Keratinocyte (primary cell): ENCODE results near the gene MAEL.

Experiments
- EZH2 ChIP-seq: IDR thresholded peaks from one replicate; pipeline ENCODE4 v1.6.1; 2012; ENCODE audit warnings: inconsistent platforms, mild to moderate bottlenecking, low read length, moderate library complexity
- TF ChIP-seq, protein P1 (sequence below), 3 experiments: IDR thresholded peaks in 1 of 3; conservative IDR thresholded peaks in 1 of 3; optimal IDR thresholded peaks in 1 of 3; 2 replicates in 2 of 3; 3 replicates in 1 of 3; pipeline versions ENCODE3 to v1.5.1; 2011; ENCODE audit warnings: low read length in 3 of 3, mild to moderate bottlenecking in 3 of 3, moderate library complexity in 2 of 3, control low read depth in 1 of 3, inconsistent platforms in 1 of 3; ENCODE audit not compliant: insufficient read depth in 2 of 3; ENCODE audit errors: extremely low read depth in 1 of 3

DNA sequence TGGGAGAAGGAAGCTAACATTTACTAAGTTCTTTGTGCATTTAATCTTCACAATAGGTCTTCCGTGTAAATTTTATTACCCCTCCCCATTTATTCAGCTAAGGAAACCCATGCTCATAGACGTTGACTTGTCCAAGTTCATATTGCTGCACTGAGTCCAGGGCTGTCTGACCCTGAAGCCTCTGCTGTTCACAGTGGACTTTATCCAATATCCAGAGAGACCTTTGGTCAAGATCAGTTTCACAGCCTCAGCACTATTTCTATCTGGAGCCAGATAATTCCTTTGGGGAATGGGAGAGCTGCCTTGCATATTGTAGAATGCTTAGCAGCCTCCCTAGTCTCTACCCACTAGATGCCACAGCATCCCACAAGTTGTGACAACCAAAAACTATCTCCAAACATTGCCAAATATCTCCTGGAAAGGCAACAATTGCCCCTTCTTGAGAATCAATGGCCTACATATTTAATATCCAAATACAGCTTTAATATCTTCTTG is 40.2 kb upstream of the MAEL start:
- TF ChIP-seq, protein P1, sequence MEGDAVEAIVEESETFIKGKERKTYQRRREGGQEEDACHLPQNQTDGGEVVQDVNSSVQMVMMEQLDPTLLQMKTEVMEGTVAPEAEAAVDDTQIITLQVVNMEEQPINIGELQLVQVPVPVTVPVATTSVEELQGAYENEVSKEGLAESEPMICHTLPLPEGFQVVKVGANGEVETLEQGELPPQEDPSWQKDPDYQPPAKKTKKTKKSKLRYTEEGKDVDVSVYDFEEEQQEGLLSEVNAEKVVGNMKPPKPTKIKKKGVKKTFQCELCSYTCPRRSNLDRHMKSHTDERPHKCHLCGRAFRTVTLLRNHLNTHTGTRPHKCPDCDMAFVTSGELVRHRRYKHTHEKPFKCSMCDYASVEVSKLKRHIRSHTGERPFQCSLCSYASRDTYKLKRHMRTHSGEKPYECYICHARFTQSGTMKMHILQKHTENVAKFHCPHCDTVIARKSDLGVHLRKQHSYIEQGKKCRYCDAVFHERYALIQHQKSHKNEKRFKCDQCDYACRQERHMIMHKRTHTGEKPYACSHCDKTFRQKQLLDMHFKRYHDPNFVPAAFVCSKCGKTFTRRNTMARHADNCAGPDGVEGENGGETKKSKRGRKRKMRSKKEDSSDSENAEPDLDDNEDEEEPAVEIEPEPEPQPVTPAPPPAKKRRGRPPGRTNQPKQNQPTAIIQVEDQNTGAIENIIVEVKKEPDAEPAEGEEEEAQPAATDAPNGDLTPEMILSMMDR (optimal IDR thresholded peaks at IDR 0.05 in 1 of 3, IDR thresholded peaks at IDR 0.05 in 1 of 3, conservative IDR thresholded peaks at IDR 0.05 in 1 of 3; ENCODE audit: extremely low read depth in 1 of 3, insufficient read depth in 2 of 3, low read length in 3 of 3): no peak
- no peak for TF ChIP-seq EZH2
